Testis (tissue), 3 donors: Measurements from ENCODE around the gene UBAC2. TPM values are rescaled to one million over a fixed set of nuclear protein-coding genes. Genes with fewer than 3 reads are reported as not detected.

Experiments
- DNase-seq: peaks from one replicate; pipeline ENCODE4 v3.0.0-alpha.2; 2019
- H3K27ac ChIP-seq, 2 donors: fragments of 200-600 bp; sonication (generic); one replicate each; pipeline ENCODE4 v1.5.1; 2019
- H3K27me3 ChIP-seq: fragments of 200-600 bp; sonication (generic); one replicate; pipeline ENCODE4 v1.5.1; 2019
- H3K36me3 ChIP-seq: fragments of 200-600 bp; sonication (generic); one replicate; pipeline ENCODE4 v1.5.1; 2017; ENCODE audit warnings: low read depth; ENCODE audit errors: missing control alignments
- H3K4me1 ChIP-seq: fragments of 200-600 bp; sonication (generic); one replicate; pipeline ENCODE4 v1.5.1; 2019
- H3K4me3 ChIP-seq, 2 donors: fragments of 200-600 bp; sonication (generic); one replicate each; pipeline ENCODE4 v1.5.1; 2017 to 2019
- H3K9me3 ChIP-seq: fragments of 200-600 bp; sonication (generic); one replicate; pipeline ENCODE4 v1.5.1; 2017
- POLR2A ChIP-seq: fragments of 450-650 bp; IDR thresholded peaks from one replicate; pipeline ENCODE4 v1.6.1; 2017; ENCODE audit warnings: antibody characterized with exemption, mild to moderate bottlenecking, moderate library complexity
- WGBS, 2 donors: methylation state at CpG; one replicate each; pipeline ENCODE4 v1.1.5; 2018; 5-methylcytosine and 5-hydroxymethylcytosine counted together
- intact Hi-C: fragments of 100-400 bp; cut with DNase I; formaldehyde crosslinking; loops from one replicate; pipeline ENCODE4 v1.15.1; 2023; ENCODE audit warnings: low total_unique reads
- polyA plus RNA-seq: library from polyadenylated mRNA; stranded (reverse); fragments of 350-450 nt; fragmentation: Illumina TruSeq; extraction: RNeasy Lipid Tissue Mini Kit (QIAGEN cat#74804); gene quantifications from one replicate; pipeline ENCODE4 v1.2.3, GENCODE V29; 2014; ENCODE audit warnings: low read depth, low replicate concordance; ENCODE audit not compliant: insufficient read depth
- total RNA-seq, 2 donors: library from RNA; depleted of rRNA; stranded (reverse); fragments of >200 nt; gene quantifications; one replicate each; pipeline ENCODE4 v1.2.3, GENCODE V29; 2016
- TF ChIP-seq, protein P1 (sequence below), 3 experiments: fragments of 450-650 bp in 2 of 3; fragments of 200-600 bp in 1 of 3; sonication (generic) in 1 of 3; IDR thresholded peaks; one replicate each; pipeline ENCODE4 v1.5.1; 2016 to 2019; ENCODE audit warnings: antibody characterized with exemption in 3 of 3, mild to moderate bottlenecking in 2 of 3, moderate library complexity in 1 of 3

The UBAC2 gene
- total and polyA plus RNA-seq, 3 donors from 2014 or later = 85.5 to 147 (median 93.0) TPM

DNA sequence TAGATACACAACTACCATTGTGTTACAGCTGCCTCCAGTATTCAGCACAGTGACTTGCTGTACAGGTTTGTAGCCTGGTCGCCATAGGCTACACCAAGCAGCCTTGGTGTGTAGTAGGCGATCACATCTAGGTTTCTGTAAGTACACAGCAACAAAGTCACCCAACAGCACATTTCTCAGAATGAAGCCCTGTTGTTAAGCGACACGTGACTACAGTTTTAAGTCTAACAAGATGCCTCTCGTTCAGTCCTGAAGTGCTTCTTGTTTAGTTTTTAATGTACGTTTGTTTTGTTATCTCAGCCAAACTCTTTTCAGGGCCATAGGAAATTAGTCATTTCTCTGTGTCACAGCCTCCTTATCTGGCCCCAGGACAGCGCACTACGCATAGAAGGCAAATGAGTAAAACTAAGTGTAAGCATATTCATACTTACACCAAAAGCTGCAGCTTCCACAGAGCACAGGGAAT lies 156.5 kb downstream of the UBAC2 start:
- no peak for DNase-seq
- H3K9me3 ChIP-seq = no peaks in the 10 kb centered on the region
- H3K27ac ChIP-seq = peak overlapping the region; percentile 58 to 66
- H3K4me3 ChIP-seq = no peak overlapping the region
- 64 to 75% methylated on average over 8 of the region's 8 CpGs for WGBS, 2 donors
- H3K36me3 ChIP-seq = no peaks in the 10 kb centered on the region
- H3K4me1 ChIP-seq = peaks cover 22% of the 10 kb centered on the region
- H3K27me3 ChIP-seq = no peaks in the 10 kb centered on the region
- intact Hi-C loops = no loop called here
- no peak for TF ChIP-seq POLR2A
- TF ChIP-seq, protein P1, sequence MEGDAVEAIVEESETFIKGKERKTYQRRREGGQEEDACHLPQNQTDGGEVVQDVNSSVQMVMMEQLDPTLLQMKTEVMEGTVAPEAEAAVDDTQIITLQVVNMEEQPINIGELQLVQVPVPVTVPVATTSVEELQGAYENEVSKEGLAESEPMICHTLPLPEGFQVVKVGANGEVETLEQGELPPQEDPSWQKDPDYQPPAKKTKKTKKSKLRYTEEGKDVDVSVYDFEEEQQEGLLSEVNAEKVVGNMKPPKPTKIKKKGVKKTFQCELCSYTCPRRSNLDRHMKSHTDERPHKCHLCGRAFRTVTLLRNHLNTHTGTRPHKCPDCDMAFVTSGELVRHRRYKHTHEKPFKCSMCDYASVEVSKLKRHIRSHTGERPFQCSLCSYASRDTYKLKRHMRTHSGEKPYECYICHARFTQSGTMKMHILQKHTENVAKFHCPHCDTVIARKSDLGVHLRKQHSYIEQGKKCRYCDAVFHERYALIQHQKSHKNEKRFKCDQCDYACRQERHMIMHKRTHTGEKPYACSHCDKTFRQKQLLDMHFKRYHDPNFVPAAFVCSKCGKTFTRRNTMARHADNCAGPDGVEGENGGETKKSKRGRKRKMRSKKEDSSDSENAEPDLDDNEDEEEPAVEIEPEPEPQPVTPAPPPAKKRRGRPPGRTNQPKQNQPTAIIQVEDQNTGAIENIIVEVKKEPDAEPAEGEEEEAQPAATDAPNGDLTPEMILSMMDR (IDR thresholded peaks at IDR 0.05) = no peak

DNA sequence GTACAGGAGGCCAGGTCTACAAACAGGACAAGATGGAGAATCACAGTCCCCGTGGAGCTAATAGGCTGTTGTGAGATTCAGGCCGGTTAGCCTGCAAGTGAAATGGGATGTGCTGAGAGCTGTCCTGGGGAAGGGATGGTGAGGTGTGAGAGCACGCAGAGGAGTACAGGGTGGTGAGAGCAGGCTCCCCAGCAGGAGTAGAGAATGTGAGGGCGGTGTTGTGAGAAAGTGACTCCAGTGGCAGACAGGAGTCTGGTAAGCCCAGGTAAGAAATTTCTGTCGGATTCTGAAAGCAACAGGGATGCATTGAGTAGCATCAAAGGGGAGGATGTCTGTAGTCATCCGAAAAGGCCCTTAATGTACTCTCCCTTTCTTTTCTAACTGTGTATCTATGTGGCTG lies 157.3 kb downstream of the UBAC2 start:
- intact Hi-C loops = no loop called here
- Histone ChIP-seq H3K9me3 (no peaks in the 10 kb centered on the region), H3K27me3 (no peaks in the 10 kb centered on the region), H3K4me1 (peaks cover 22% of the 10 kb centered on the region), H3K4me3 (no peak overlapping the region), H3K36me3 (no peaks in the 10 kb centered on the region), H3K27ac (peak overlapping the region; percentile 31 to 66)
- WGBS, 2 donors = 93 to 95% methylated on average over 6 of the region's 6 CpGs
- TF ChIP-seq, protein P1 (IDR thresholded peaks at IDR 0.05) = no peak
- no peak for TF ChIP-seq POLR2A
- no peak for DNase-seq

DNA sequence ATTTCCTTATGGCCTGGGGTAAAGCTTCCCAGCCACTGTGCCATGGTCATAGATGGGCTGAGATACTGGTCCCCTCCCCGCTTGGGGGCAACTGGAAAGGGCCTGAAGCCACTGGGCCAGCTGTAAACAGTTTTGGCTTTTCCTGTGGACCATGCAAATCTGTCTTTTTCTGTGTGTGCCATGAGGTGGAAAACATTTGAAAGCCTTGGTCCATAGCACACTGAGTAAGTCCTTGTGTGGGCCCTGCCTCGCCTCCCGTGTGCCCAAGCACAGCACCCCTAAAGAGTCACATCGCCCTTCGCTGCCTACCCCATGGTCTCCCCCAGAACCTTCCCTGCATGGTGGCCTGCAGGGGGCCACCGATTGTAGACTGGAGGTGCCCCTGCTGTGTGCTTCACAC lies 158.9 kb downstream of the UBAC2 start:
- peaks cover 22% of the 10 kb centered on the region for H3K4me1 ChIP-seq
- intact Hi-C loops = no loop called here
- no peaks in the 10 kb centered on the region for H3K9me3 ChIP-seq
- no peak for DNase-seq
- no peaks in the 10 kb centered on the region for H3K27me3 ChIP-seq
- TF ChIP-seq POLR2A = no peak
- TF ChIP-seq, protein P1 (IDR thresholded peaks at IDR 0.05) = no peak
- no peak overlapping the region for H3K27ac ChIP-seq
- H3K4me3 ChIP-seq = no peak overlapping the region
- 73 to 88% methylated on average over 6 of the region's 6 CpGs for WGBS, 2 donors
- no peaks in the 10 kb centered on the region for H3K36me3 ChIP-seq

DNA sequence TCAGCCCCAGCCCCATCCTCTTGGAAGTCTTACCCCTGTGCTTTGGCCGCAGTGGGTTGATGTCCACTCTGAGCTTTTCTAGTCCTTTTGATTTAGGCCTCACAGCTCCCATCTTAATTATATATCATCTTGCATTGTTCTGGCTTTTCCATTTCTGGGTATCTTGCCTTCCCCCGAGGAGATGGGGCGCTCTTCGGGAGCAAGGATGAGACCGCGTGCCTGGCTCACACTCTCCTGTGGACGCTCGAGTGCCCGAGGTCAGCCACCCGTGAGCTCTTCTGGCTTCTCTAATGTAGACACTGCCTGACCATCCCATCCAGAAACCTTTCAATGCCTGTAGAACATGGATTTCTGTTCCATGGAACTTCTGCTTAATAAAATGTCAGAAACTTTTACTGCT lies 160.0 kb downstream of the UBAC2 start:
- Histone ChIP-seq H3K4me1 (peaks cover 21% of the 10 kb centered on the region), H3K9me3 (no peaks in the 10 kb centered on the region), H3K4me3 (no peak overlapping the region), H3K27ac (no peak overlapping the region), H3K36me3 (no peaks in the 10 kb centered on the region), H3K27me3 (no peaks in the 10 kb centered on the region)
- 95 to 98% methylated on average over 10 of the region's 10 CpGs for WGBS, 2 donors
- TF ChIP-seq, protein P1 (IDR thresholded peaks at IDR 0.05) = no peak
- no peak for TF ChIP-seq POLR2A
- intact Hi-C loops = no loop called here
- no peak for DNase-seq

DNA sequence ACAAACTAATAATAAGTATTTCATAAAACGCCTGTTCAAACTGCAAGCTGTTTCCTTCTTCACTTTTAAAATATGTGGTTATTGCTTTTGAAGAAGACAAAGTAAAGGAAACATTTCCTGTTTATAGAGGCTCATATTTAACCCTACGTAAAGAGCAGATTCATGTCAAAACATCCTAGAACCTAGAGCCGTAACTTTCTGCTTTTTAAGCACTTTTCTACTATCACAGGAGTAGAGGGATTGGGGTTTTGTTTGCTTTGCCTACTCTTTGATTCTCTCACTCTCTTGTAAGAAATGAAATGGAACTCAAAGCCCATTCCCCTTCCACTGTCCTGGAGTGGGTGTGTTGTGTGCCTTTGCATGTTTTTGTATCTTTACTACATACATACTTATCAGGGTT lies 160.5 kb downstream of the UBAC2 start:
- DNase-seq = no peak
- intact Hi-C loops = no loop called here
- WGBS, 2 donors = 88 to 90% methylated on average over 3 of the region's 3 CpGs
- no peak overlapping the region for H3K4me3 ChIP-seq
- TF ChIP-seq, protein P1 (IDR thresholded peaks at IDR 0.05) = no peak
- no peak for TF ChIP-seq POLR2A
- no peaks in the 10 kb centered on the region for H3K27me3 ChIP-seq
- H3K9me3 ChIP-seq = no peaks in the 10 kb centered on the region
- H3K4me1 ChIP-seq = peaks cover 16% of the 10 kb centered on the region
- H3K27ac ChIP-seq = no peak overlapping the region
- H3K36me3 ChIP-seq = no peaks in the 10 kb centered on the region
